ENCODE measurements around the gene ADAMTS7.

DNA sequence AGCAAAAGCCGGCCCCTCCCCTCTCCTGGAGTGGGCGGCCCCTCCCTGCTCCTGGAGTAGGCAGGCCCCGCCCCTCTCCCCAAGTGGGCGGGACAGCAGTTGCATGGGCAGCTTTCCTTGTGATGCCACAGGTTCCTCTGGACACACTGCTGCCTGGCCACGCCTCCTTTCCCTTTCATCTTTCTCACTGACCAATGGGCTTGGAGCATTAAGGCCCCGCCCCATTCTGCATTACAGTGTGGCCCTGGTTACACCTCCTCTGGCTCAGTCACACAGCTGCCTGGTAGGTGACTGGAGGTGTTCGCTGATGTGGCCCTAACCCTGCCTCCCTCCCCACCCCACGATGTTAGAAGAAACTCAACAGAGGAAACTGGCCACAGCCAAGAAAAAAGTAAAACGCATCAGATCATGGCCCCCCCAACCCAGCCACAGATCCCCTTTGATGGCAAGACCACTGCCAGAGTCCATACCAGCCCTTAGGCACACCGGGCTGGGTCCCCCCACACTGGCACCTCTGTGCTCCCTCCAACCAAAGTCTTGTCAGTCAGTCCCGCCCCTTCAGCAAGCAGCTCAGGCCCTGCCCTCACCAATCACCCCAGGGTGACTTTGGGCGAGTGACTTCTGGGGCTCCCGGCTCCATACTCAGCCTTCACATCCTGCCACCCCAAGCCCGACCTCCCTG lies 84.3 kb downstream of the ADAMTS7 start:
- TF ChIP-seq CTCF (IDR thresholded peaks at IDR 0.05) (no peak), POLR2A (IDR thresholded peaks at IDR 0.05) (no peak), POLR2AphosphoS5 (IDR thresholded peaks at IDR 0.05) (no peak)
